GM23338 (cell line): ENCODE data around the gene NR2C2. TPM values are rescaled to one million over a fixed set of nuclear protein-coding genes. Genes with fewer than 3 reads are reported as not detected.

Experiments used
- ATAC-seq: fragments of 200-7000 bp; cut with Tn5 transposase; 3 replicates; pipeline ENCODE4 v1.9.1; 2020
- DNase-seq: peaks from one replicate; pipeline ENCODE4 v3.0.0-alpha.2; 2015; ENCODE audit warnings: low spot score
- H2AFZ ChIP-seq: fragments of 200-600 bp; sonication (generic); 2 replicates; pipeline ENCODE4 v1.8.0; 2016; ENCODE audit warnings: antibody characterized with exemption, mild to moderate bottlenecking, moderate library complexity
- H3F3A ChIP-seq: fragments of 200-600 bp; sonication (generic); replicated peaks from 2 replicates; pipeline ENCODE4 v1.8.0; 2017; ENCODE audit warnings: antibody characterized with exemption, mixed run types, low read depth
- H3K27ac ChIP-seq: fragments of 200-600 bp; sonication (generic); 2 replicates; pipeline ENCODE4 v1.6.1; 2016; ENCODE audit warnings: low read depth
- H3K27me3 ChIP-seq: fragments of 200-600 bp; sonication (generic); 2 replicates; pipeline ENCODE4 v1.8.0; 2016; ENCODE audit warnings: mild to moderate bottlenecking, mixed run types, moderate library complexity; ENCODE audit not compliant: insufficient read depth
- H3K36me3 ChIP-seq: fragments of 200-600 bp; sonication (generic); 2 replicates; pipeline ENCODE4 v1.8.0; 2016; ENCODE audit warnings: mild to moderate bottlenecking; ENCODE audit not compliant: insufficient read depth
- H3K4me1 ChIP-seq: fragments of 200-600 bp; sonication (generic); 2 replicates; pipeline ENCODE4 v1.8.0; 2016; ENCODE audit warnings: mild to moderate bottlenecking, moderate library complexity; ENCODE audit not compliant: insufficient read depth
- H3K4me2 ChIP-seq: fragments of 200-600 bp; sonication (generic); 2 replicates; pipeline ENCODE4 v1.7.1; 2017; ENCODE audit warnings: mixed run types
- H3K4me3 ChIP-seq: fragments of 200-600 bp; sonication (generic); 2 replicates; pipeline ENCODE4 v1.6.1; 2016; ENCODE audit warnings: mixed run types
- H3K79me2 ChIP-seq: fragments of 200-600 bp; sonication (generic); replicated peaks from 2 replicates; pipeline ENCODE4 v1.8.0; 2017; ENCODE audit warnings: mild to moderate bottlenecking; ENCODE audit not compliant: insufficient read depth
- H3K9me2 ChIP-seq: fragments of 200-600 bp; sonication (generic); 2 replicates; pipeline ENCODE4 v1.8.0; 2017; ENCODE audit not compliant: insufficient read depth
- H4K20me1 ChIP-seq: fragments of 200-600 bp; sonication (generic); replicated peaks from 2 replicates; pipeline ENCODE4 v1.8.0; 2017; ENCODE audit warnings: mild to moderate bottlenecking; ENCODE audit not compliant: insufficient read depth
- H3K27ac Mint-ChIP-seq: 2 replicates; pipeline ENCODE4 v1.8.0; 2020; ENCODE audit warnings: inconsistent platforms, mild to moderate bottlenecking, moderate library complexity, mixed read lengths
- H3K27me3 Mint-ChIP-seq: 3 replicates; pipeline ENCODE4 v1.8.0; 2022; ENCODE audit warnings: low read depth, mild to moderate bottlenecking, moderate library complexity, mixed read lengths, inconsistent platforms; ENCODE audit not compliant: insufficient read depth, poor library complexity
- H3K36me3 Mint-ChIP-seq: 3 replicates; pipeline ENCODE4 v1.8.0; 2021; ENCODE audit warnings: low read depth, mild to moderate bottlenecking, inconsistent platforms, moderate library complexity, mixed read lengths
- H3K4me1 Mint-ChIP-seq: 3 replicates; pipeline ENCODE4 v1.8.0; 2020; ENCODE audit warnings: mild to moderate bottlenecking, inconsistent platforms, mixed read lengths
- H3K4me3 Mint-ChIP-seq: 3 replicates; pipeline ENCODE4 v1.8.0; 2021; ENCODE audit warnings: moderate library complexity, mild to moderate bottlenecking, inconsistent platforms, mixed read lengths
- H3K9me3 Mint-ChIP-seq: 3 replicates; pipeline ENCODE4 v1.8.0; 2020; ENCODE audit warnings: moderate library complexity, mild to moderate bottlenecking, inconsistent platforms, mixed read lengths
- CREB1 ChIP-seq: fragments of 250-450 bp; sonication (Bioruptor Pico); IDR thresholded peaks from 2 replicates; pipeline ENCODE4 v1.5.0; 2020; ENCODE audit warnings: low read depth, mild to moderate bottlenecking, moderate library complexity
- EZH2 ChIP-seq: fragments of 200-600 bp; sonication (generic); IDR thresholded peaks from one replicate; pipeline ENCODE4 v1.8.0; 2017; ENCODE audit warnings: antibody characterized with exemption, mild to moderate bottlenecking, low read depth; ENCODE audit not compliant: unreplicated experiment
- EZH2phosphoT487 ChIP-seq: fragments of 200-600 bp; sonication (generic); IDR thresholded peaks from one replicate; pipeline ENCODE4 v1.8.1; 2018; ENCODE audit warnings: antibody characterized with exemption; ENCODE audit not compliant: unreplicated experiment
- JUNB ChIP-seq: IDR thresholded peaks from one replicate; pipeline ENCODE4 v1.6.1; 2016; ENCODE audit warnings: antibody characterized with exemption; ENCODE audit not compliant: unreplicated experiment
- NANOG ChIP-seq: IDR thresholded peaks from 2 replicates; pipeline ENCODE4 v1.6.1; 2016; ENCODE audit warnings: antibody characterized with exemption, borderline replicate concordance
- POLR2AphosphoS5 ChIP-seq: IDR thresholded peaks from 2 replicates; pipeline ENCODE4 v1.6.1; 2016; ENCODE audit warnings: antibody characterized with exemption, low read depth
- STAT1 ChIP-seq: IDR thresholded peaks from one replicate; pipeline ENCODE4 v1.6.1; 2016; ENCODE audit warnings: antibody characterized with exemption; ENCODE audit not compliant: unreplicated experiment
- ZNF114 ChIP-seq: fragments of 250-450 bp; sonication (Bioruptor Pico); IDR thresholded peaks from 2 replicates; pipeline ENCODE4 v1.5.0; 2020; ENCODE audit warnings: mild to moderate bottlenecking, moderate library complexity
- ZNF331 ChIP-seq: fragments of 250-450 bp; sonication (Bioruptor Pico); IDR thresholded peaks from 2 replicates; pipeline ENCODE4 v1.5.0; 2020; ENCODE audit warnings: low read depth, mild to moderate bottlenecking, moderate library complexity
- ZNF462 ChIP-seq: fragments of 250-450 bp; sonication (Bioruptor Pico); IDR thresholded peaks from 2 replicates; pipeline ENCODE4 v1.5.0; 2020; ENCODE audit warnings: mild to moderate bottlenecking, moderate library complexity
- polyA plus RNA-seq: library from polyadenylated mRNA; unstranded; fragments of >200 nt; fragmentation: Nextera tagmentation; extraction: Ambion mirVana; gene quantifications from 2 replicates; pipeline ENCODE4 v1.2.1, GENCODE V29; 2016
- total RNA-seq: library from RNA; depleted of rRNA; stranded (reverse); fragments of >200 nt; shearing (Covaris generic); gene quantifications from 2 replicates; pipeline ENCODE4 v1.2.3, GENCODE V29; 2014
- TF ChIP-seq, protein P1 (sequence below): IDR thresholded peaks from 2 replicates; pipeline ENCODE4 v1.6.1; 2016; ENCODE audit warnings: antibody characterized with exemption
- TF ChIP-seq, protein P2 (sequence below): IDR thresholded peaks from one replicate; pipeline ENCODE4 v1.6.1; 2018; ENCODE audit warnings: antibody characterized with exemption; ENCODE audit not compliant: unreplicated experiment
- TF ChIP-seq, protein P3 (sequence below), 2 experiments: fragments of 200-600 bp in 1 of 2; sonication (generic) in 1 of 2; conservative IDR thresholded peaks; 2 replicates each; pipeline versions ENCODE4 v1.5.1 to v1.6.1; 2016 to 2017; ENCODE audit warnings: antibody characterized with exemption in 2 of 2, low read depth in 2 of 2, mild to moderate bottlenecking in 2 of 2, moderate library complexity in 1 of 2

The NR2C2 gene
- total and polyA plus RNA-seq, 2 experiments from 2014 or later, result 12.0 to 57.2 TPM

- H3K9me3 Mint-ChIP-seq, result no peaks in the 10 kb centered on the region
- H3K36me3 ChIP-seq, result peaks cover 36% of the 10 kb centered on the region
Measured at GRCh38 chr3:15033103-15033502, 85.7 kb downstream of the NR2C2 start.

More at GRCh38 chr3:15033103-15033502, 85.7 kb downstream of the NR2C2 start:
- no peak overlapping the region for H3K27ac Mint-ChIP-seq
- H3K4me1 Mint-ChIP-seq, result no peaks in the 10 kb centered on the region
- H3K36me3 Mint-ChIP-seq, result peaks cover 77% of the 10 kb centered on the region
- Histone ChIP-seq H3F3A (no peaks in the 10 kb centered on the region), H3K79me2 (no peaks in the 10 kb centered on the region), H4K20me1 (peaks cover 16% of the 10 kb centered on the region), H3K27ac (no peak overlapping the region), H3K27me3 (no peaks in the 10 kb centered on the region), H3K9me2 (no peaks in the 10 kb centered on the region), H3K4me2 (no peak overlapping the region), H3K4me1 (no peaks in the 10 kb centered on the region), H2AFZ (no peak overlapping the region), H3K4me3 (no peak overlapping the region)
- H3K27me3 Mint-ChIP-seq, result peaks cover 7% of the 10 kb centered on the region
- no peak for ATAC-seq
- TF ChIP-seq EZH2phosphoT487, result no peak
- no peak for TF ChIP-seq POLR2AphosphoS5
- TF ChIP-seq, protein P1, sequence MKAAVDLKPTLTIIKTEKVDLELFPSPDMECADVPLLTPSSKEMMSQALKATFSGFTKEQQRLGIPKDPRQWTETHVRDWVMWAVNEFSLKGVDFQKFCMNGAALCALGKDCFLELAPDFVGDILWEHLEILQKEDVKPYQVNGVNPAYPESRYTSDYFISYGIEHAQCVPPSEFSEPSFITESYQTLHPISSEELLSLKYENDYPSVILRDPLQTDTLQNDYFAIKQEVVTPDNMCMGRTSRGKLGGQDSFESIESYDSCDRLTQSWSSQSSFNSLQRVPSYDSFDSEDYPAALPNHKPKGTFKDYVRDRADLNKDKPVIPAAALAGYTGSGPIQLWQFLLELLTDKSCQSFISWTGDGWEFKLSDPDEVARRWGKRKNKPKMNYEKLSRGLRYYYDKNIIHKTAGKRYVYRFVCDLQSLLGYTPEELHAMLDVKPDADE, result no peak
- no peak for TF ChIP-seq ZNF462 (CRISPR knock-in tag)
- TF ChIP-seq ZNF331 (CRISPR knock-in tag), result no peak
- TF ChIP-seq, protein P2, sequence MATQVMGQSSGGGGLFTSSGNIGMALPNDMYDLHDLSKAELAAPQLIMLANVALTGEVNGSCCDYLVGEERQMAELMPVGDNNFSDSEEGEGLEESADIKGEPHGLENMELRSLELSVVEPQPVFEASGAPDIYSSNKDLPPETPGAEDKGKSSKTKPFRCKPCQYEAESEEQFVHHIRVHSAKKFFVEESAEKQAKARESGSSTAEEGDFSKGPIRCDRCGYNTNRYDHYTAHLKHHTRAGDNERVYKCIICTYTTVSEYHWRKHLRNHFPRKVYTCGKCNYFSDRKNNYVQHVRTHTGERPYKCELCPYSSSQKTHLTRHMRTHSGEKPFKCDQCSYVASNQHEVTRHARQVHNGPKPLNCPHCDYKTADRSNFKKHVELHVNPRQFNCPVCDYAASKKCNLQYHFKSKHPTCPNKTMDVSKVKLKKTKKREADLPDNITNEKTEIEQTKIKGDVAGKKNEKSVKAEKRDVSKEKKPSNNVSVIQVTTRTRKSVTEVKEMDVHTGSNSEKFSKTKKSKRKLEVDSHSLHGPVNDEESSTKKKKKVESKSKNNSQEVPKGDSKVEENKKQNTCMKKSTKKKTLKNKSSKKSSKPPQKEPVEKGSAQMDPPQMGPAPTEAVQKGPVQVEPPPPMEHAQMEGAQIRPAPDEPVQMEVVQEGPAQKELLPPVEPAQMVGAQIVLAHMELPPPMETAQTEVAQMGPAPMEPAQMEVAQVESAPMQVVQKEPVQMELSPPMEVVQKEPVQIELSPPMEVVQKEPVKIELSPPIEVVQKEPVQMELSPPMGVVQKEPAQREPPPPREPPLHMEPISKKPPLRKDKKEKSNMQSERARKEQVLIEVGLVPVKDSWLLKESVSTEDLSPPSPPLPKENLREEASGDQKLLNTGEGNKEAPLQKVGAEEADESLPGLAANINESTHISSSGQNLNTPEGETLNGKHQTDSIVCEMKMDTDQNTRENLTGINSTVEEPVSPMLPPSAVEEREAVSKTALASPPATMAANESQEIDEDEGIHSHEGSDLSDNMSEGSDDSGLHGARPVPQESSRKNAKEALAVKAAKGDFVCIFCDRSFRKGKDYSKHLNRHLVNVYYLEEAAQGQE, result no peak
- TF ChIP-seq, protein P3, sequence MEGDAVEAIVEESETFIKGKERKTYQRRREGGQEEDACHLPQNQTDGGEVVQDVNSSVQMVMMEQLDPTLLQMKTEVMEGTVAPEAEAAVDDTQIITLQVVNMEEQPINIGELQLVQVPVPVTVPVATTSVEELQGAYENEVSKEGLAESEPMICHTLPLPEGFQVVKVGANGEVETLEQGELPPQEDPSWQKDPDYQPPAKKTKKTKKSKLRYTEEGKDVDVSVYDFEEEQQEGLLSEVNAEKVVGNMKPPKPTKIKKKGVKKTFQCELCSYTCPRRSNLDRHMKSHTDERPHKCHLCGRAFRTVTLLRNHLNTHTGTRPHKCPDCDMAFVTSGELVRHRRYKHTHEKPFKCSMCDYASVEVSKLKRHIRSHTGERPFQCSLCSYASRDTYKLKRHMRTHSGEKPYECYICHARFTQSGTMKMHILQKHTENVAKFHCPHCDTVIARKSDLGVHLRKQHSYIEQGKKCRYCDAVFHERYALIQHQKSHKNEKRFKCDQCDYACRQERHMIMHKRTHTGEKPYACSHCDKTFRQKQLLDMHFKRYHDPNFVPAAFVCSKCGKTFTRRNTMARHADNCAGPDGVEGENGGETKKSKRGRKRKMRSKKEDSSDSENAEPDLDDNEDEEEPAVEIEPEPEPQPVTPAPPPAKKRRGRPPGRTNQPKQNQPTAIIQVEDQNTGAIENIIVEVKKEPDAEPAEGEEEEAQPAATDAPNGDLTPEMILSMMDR (conservative IDR thresholded peaks at IDR 0.05; ENCODE audit: low read depth in 2 of 2), result no peak
- TF ChIP-seq STAT1, result no peak
- no peak for TF ChIP-seq EZH2
- TF ChIP-seq CREB1, result no peak
- no peak for TF ChIP-seq JUNB
- no peak for TF ChIP-seq NANOG
- no peak for TF ChIP-seq ZNF114
- no peak overlapping the region for H3K4me3 Mint-ChIP-seq
- DNase-seq, result no peak
